ENCODE results near the gene TLE6.

Gene TLE6

GRCh38 chr19:3014135-3014534, 36.8 kb downstream of the TLE6 start:
- TF ChIP-seq CTCF (IDR thresholded peaks at IDR 0.05; ENCODE audit: control insufficient read depth, insufficient read depth, low read depth, low read length, missing control alignments), result no peak
- H3K4me3 ChIP-seq (ENCODE audit: control insufficient read depth, low read depth, low read length), result no peak overlapping the region
- DNase-seq (ENCODE audit: low read depth), result no peak

GRCh38 chr19:3015126-3016057, 38.0 kb downstream of the TLE6 start:
- no peak for TF ChIP-seq CTCF (IDR thresholded peaks at IDR 0.05; ENCODE audit: control insufficient read depth, insufficient read depth, low read depth, low read length, missing control alignments)
- no peak for DNase-seq (ENCODE audit: low read depth)
- no peak overlapping the region for H3K4me3 ChIP-seq (ENCODE audit: control insufficient read depth, low read depth, low read length)

GRCh38 chr19:3017923-3018322, 40.6 kb downstream of the TLE6 start:
- H3K4me3 ChIP-seq (ENCODE audit: control insufficient read depth, low read depth, low read length), result no peak overlapping the region
- DNase-seq (ENCODE audit: low read depth), result no peak
- TF ChIP-seq CTCF (IDR thresholded peaks at IDR 0.05; ENCODE audit: control insufficient read depth, insufficient read depth, low read depth, low read length, missing control alignments), result no peak

DNA sequence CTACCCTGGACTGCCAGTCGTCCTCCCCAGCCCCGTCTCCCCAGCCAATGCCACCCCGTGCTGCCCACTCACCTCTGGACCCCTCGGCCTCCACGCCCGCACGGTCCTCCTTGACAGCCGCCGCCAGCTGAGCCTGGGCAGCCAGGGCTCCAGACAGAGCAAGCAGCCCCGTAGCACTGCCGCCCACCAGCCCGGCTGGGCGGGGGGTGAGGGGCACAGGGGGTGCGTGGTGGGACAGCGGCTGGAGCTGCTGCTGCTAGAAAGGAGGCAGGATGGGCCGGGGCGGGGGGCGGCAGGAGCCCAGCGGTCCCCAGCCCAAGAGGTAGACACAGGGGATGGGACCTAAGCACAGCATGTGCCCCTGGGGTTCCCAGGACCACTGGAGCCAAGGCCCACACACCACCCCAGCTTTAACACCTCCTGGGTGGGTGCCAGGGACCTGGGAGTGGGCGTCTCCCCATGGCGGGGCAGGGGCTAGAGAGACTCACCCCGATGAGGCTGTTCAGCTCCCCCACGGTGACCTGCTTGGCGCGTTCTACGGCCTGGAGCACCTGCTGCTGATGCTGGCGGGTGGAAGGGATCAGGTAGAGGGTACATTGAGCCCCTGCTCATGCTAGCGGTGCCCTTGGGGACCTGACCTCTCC, 42.0 kb downstream of the TLE6 start:
- TF ChIP-seq CTCF (IDR thresholded peaks at IDR 0.05; ENCODE audit: control insufficient read depth, insufficient read depth, low read depth, low read length, missing control alignments), result no peak
- no peak overlapping the region for H3K4me3 ChIP-seq (ENCODE audit: control insufficient read depth, low read depth, low read length)
- DNase-seq (ENCODE audit: low read depth), result no peak

DNA sequence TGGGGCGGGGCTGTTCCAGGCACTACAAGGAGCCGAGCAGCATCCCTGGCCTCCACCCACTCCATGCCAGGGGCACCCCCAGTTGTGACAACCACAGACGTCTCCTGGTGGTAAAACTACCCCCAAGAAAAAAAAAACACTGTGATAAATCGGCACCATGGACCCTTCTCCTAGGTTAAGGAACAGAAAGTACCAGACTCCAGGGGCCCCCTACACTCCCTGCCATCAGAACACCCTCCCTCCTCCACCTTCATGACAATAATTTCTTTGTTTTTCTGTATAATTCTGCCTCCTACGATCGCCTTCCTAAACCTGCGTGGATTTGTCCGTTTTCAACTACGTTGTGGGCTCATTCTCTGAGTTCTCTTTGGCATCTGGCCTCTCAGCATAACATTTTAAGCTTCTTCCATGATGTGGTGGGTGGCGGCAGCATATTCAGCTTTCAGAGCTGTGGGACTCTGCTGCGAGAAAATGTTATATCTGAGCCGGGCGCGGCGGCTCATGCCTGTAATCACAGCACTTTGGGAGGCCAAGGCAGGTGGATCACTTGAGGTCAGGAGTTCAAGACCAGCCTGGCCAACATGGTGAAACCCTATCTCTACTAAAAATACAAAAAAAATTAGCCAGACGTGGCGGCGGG, 43.1 kb downstream of the TLE6 start:
- no peak overlapping the region for H3K4me3 ChIP-seq (ENCODE audit: control insufficient read depth, low read depth, low read length)
- no peak for TF ChIP-seq CTCF (IDR thresholded peaks at IDR 0.05; ENCODE audit: control insufficient read depth, insufficient read depth, low read depth, low read length, missing control alignments)

DNA sequence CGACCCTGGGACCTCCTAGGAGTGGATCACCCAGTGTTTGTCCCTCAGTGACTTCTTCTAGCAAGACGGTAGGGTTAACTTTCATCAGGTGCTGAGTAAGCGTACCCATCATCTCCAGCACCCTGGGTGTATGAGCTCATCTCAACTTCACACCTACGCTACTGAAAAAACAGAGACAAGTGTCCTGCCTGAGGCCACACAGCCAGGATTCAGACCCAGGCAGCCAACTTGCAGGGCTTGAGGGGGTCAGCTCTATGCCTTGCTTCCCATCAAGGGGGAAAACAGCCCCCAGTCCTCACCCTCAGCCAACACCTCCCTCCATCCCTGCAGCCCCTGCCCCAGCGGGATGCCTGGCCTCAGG, 47.1 kb downstream of the TLE6 start:
- TF ChIP-seq CTCF (IDR thresholded peaks at IDR 0.05; ENCODE audit: control insufficient read depth, insufficient read depth, low read depth, low read length, missing control alignments), result no peak
- H3K4me3 ChIP-seq (ENCODE audit: control insufficient read depth, low read depth, low read length), result no peak overlapping the region
- no peak for DNase-seq (ENCODE audit: low read depth)

More for the DNA sequence above, 43.1 kb downstream of the TLE6 start:
- DNase-seq (ENCODE audit: low read depth), result no peak
